Measurements from ENCODE around the gene FKBP2. TPM values are rescaled to one million over a fixed set of nuclear protein-coding genes. Genes with fewer than 3 reads are reported as not detected.

The FKBP2 gene
- total and polyA plus RNA-seq, 8 donors: 37.8 to 344 (median 53.3) TPM

DNA sequence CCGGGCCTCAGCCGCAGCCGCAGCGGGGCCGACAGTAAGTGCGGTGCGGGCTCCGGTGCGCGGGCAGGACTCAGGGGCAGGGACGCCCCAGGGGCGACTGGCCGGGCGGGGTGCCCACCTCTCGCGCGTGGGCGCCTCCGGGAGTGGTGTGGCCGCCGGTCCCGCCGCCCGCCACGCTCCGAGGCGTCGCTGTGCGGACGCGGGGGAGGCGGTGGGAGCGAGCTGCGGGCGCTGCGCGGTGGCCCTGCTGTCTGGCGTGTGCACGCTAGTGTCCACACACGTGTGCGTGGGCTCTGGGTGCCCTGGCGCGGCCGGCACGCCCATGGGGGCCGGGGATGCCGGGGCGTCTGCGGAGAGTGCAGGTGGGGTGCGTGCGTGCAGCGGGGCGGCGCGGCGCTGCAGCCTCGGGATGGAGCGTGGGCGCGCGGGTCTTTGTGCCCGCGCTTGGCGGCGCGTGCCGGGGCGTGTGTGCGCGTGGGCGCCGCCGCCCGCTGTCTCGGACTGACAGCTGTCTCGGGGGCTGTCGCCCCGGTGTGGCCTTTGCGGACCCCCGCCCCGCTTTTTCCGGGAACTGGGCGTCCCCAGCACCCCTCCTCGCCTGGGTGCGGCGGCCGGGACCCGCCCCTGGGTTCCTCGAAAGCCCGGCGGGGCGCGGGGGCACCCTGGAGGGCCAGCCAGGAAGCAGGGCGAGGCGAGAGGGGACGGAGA, 51.0 kb downstream of the FKBP2 start:
- ATAC-seq (peak in 1 of 4 donors; percentile 38), DNase-seq (peak in 1 of 6 donors; percentile 71), FAIRE-seq (no peak)
- H3K9me3 ChIP-seq: no peaks in the 10 kb centered on the region
- H3K27ac ChIP-seq: no peak overlapping the region
- peaks cover 0 to 11% (median 8%) of the 10 kb centered on the region in 3 donors for H3K4me1 ChIP-seq
- H3K27me3 ChIP-seq: peaks cover 0 to 7% (median 2%) of the 10 kb centered on the region in 4 donors
- intact Hi-C loops (cut with DNase I): loop anchor here in 2 of 3 donors (5.0 to 10.0 kb wide), 3 partner anchors 85 to 297 kb away; partner anchors contain the start of gene FERMT3 (in 2 of the 2)
- H3K4me3 ChIP-seq: peak overlapping the region in 2 of 4 donors; percentile 18 to 44
- TF ChIP-seq, protein P1, sequence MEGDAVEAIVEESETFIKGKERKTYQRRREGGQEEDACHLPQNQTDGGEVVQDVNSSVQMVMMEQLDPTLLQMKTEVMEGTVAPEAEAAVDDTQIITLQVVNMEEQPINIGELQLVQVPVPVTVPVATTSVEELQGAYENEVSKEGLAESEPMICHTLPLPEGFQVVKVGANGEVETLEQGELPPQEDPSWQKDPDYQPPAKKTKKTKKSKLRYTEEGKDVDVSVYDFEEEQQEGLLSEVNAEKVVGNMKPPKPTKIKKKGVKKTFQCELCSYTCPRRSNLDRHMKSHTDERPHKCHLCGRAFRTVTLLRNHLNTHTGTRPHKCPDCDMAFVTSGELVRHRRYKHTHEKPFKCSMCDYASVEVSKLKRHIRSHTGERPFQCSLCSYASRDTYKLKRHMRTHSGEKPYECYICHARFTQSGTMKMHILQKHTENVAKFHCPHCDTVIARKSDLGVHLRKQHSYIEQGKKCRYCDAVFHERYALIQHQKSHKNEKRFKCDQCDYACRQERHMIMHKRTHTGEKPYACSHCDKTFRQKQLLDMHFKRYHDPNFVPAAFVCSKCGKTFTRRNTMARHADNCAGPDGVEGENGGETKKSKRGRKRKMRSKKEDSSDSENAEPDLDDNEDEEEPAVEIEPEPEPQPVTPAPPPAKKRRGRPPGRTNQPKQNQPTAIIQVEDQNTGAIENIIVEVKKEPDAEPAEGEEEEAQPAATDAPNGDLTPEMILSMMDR (IDR thresholded peaks at IDR 0.05): no peak
- H3K36me3 ChIP-seq: no peaks in the 10 kb centered on the region
- WGBS, 2 donors: 1% methylated on average over 39 to 96 of the region's 96 CpGs

DNA sequence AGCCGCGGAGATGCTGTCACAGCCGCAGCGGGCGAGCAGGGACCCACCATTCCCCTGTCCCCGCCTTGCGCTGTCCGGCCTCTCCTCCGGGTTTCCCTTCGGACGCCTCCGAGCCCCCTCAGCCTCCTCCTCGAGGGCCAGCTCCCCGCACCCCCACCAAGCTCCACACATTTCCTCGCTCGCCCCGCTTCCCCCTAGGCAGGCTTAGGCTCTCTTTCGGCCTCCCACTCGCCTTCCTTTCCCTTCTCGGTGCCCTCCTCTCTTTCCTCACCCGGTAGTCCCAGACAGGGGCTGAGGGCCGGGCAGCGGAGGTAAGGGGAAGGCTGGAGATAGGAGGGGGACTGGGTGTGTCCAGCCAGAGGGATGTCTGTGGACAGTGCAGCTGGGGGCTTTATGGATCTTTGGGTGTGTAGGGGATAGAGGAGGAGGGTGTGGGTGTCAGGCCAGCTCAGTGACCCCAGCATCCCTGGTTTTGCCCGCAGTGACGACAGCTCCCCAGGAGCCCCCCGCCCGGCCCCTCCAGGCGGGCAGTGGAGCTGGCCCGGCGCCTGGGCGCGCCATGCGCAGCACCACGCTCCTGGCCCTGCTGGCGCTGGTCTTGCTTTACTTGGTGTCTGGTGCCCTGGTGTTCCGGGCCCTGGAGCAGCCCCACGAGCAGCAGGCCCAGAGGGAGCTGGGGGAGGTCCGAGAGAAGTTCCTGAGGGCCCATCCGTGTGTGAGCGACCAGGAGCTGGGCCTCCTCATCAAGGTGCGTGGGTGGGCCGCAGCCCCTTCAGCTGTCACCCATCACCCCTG, 51.8 kb downstream of the FKBP2 start:
- 47 to 57% methylated on average over 25 to 42 of the region's 42 CpGs for WGBS, 2 donors
- H3K27ac ChIP-seq: no peak overlapping the region
- intact Hi-C loops (cut with DNase I): loop anchor here in 2 of 3 donors (5.0 to 10.0 kb wide), 3 partner anchors 85 to 298 kb away; partner anchors contain the start of gene FERMT3 (in 2 of the 2)
- no peak for ATAC-seq
- H3K36me3 ChIP-seq: no peaks in the 10 kb centered on the region
- TF ChIP-seq, protein P1 (IDR thresholded peaks at IDR 0.05): no peak
- peak in 1 of 6 donors; percentile 80 for DNase-seq
- H3K9me3 ChIP-seq: no peaks in the 10 kb centered on the region
- peaks cover 0 to 10% (median 5%) of the 10 kb centered on the region in 4 donors for H3K27me3 ChIP-seq
- peak overlapping the region in 2 of 4 donors; percentile 18 to 44 for H3K4me3 ChIP-seq
- H3K4me1 ChIP-seq: peaks cover 0 to 11% (median 8%) of the 10 kb centered on the region in 3 donors
- no peak for FAIRE-seq

Other genes starting within 250 kb of the FKBP2 start
- under 1 TPM; 0.04 to 0.31 (median 0.15) TPM for gene FLRT1, start 205.2 kb upstream of the FKBP2 start, total RNA-seq
- under 1 TPM; 0.27 to 0.87 TPM for gene FLRT1, start 205.2 kb upstream of the FKBP2 start, polyA plus RNA-seq
- gene MACROD1, start 75.0 kb upstream of the FKBP2 start, total RNA-seq: 10 to 100 TPM; 26.0 to 37.8 (median 30.3) TPM
- 100 to 1,000 TPM in 1 of 2 donors, 10 to 100 TPM in 1; 85.1 to 126 TPM for gene MACROD1, start 75.0 kb upstream of the FKBP2 start, polyA plus RNA-seq
- gene STIP1, start 54.9 kb upstream of the FKBP2 start, total RNA-seq: 10 to 100 TPM; 23.7 to 73.0 (median 39.3) TPM
- 10 to 100 TPM; 34.2 to 37.6 TPM for gene STIP1, start 54.9 kb upstream of the FKBP2 start, polyA plus RNA-seq
- 10 to 100 TPM in 2 of 6 donors, 1 to 10 TPM in 4; 1.9 to 16.3 (median 6.3) TPM for gene FERMT3, start 34.4 kb upstream of the FKBP2 start, total RNA-seq
- 10 to 100 TPM in 1 of 2 donors, 1 to 10 TPM in 1; 9.7 to 12.6 TPM for gene FERMT3, start 34.4 kb upstream of the FKBP2 start, polyA plus RNA-seq
- 10 to 100 TPM; 18.6 to 33.1 (median 25.8) TPM for gene TRPT1, start 14.9 kb upstream of the FKBP2 start, total RNA-seq
- 10 to 100 TPM; 74.6 to 78.7 TPM for gene TRPT1, start 14.9 kb upstream of the FKBP2 start, polyA plus RNA-seq
- 10 to 100 TPM; 32.6 to 46.0 (median 38.4) TPM for gene NUDT22, start 14.8 kb upstream of the FKBP2 start, total RNA-seq
- gene NUDT22, start 14.8 kb upstream of the FKBP2 start, polyA plus RNA-seq: 100 to 1,000 TPM in 1 of 2 donors, 10 to 100 TPM in 1; 69.7 to 115 TPM
- gene DNAJC4, start 10.5 kb upstream of the FKBP2 start, total RNA-seq: 10 to 100 TPM; 28.1 to 39.1 (median 33.0) TPM
- 100 to 1,000 TPM in 1 of 2 donors, 10 to 100 TPM in 1; 92.9 to 125 TPM for gene DNAJC4, start 10.5 kb upstream of the FKBP2 start, polyA plus RNA-seq
- gene VEGFB, start 6.5 kb upstream of the FKBP2 start, total RNA-seq: 10 to 100 TPM; 54.1 to 87.1 (median 62.2) TPM
- gene VEGFB, start 6.5 kb upstream of the FKBP2 start, polyA plus RNA-seq: 100 to 1,000 TPM in 1 of 2 donors, 10 to 100 TPM in 1; 61.2 to 115 TPM
- gene PPP1R14B, start 5.8 kb downstream of the FKBP2 start, total RNA-seq: 100 to 1,000 TPM; 106 to 177 (median 119) TPM
- 100 to 1,000 TPM in 1 of 2 donors, 10 to 100 TPM in 1; 81.6 to 180 TPM for gene PPP1R14B, start 5.8 kb downstream of the FKBP2 start, polyA plus RNA-seq
- 10 to 100 TPM in 1 of 6 donors, 1 to 10 TPM in 5; 5.7 to 13.1 (median 6.9) TPM for gene PLCB3, start 10.4 kb downstream of the FKBP2 start, total RNA-seq
- gene PLCB3, start 10.4 kb downstream of the FKBP2 start, polyA plus RNA-seq: 10 to 100 TPM in 1 of 2 donors, 1 to 10 TPM in 1; 6.5 to 11.8 TPM
- 10 to 100 TPM; 21.5 to 28.2 (median 23.6) TPM for gene BAD, start 43.6 kb downstream of the FKBP2 start, total RNA-seq
- gene BAD, start 43.6 kb downstream of the FKBP2 start, polyA plus RNA-seq: 10 to 100 TPM; 48.6 to 66.3 TPM
- 10 to 100 TPM in 4 of 6 donors, 1 to 10 TPM in 2; 7.1 to 27.9 (median 11.1) TPM for gene GPR137, start 44.8 kb downstream of the FKBP2 start, total RNA-seq
- 10 to 100 TPM; 18.5 to 19.3 TPM for gene GPR137, start 44.8 kb downstream of the FKBP2 start, polyA plus RNA-seq
- gene KCNK4, start 50.2 kb downstream of the FKBP2 start, total RNA-seq: not detected
- gene KCNK4, start 50.2 kb downstream of the FKBP2 start, polyA plus RNA-seq: not detected
- under 1 TPM in 1 of 6 donors, not detected in 5; 0.51 TPM for gene CATSPERZ, start 59.3 kb downstream of the FKBP2 start, total RNA-seq
- 1 to 10 TPM in 1 of 2 donors, under 1 TPM in 1; 0.27 to 1.5 TPM for gene CATSPERZ, start 59.3 kb downstream of the FKBP2 start, polyA plus RNA-seq
- 10 to 100 TPM; 28.0 to 50.7 (median 37.9) TPM for gene ESRRA, start 64.4 kb downstream of the FKBP2 start, total RNA-seq
- 10 to 100 TPM; 61.0 to 62.3 TPM for gene ESRRA, start 64.4 kb downstream of the FKBP2 start, polyA plus RNA-seq
- gene TRMT112, start 76.5 kb downstream of the FKBP2 start, total RNA-seq: 10 to 100 TPM; 53.3 to 85.0 (median 65.6) TPM
- gene TRMT112, start 76.5 kb downstream of the FKBP2 start, polyA plus RNA-seq: 100 to 1,000 TPM; 150 to 157 TPM
- gene PRDX5, start 77.0 kb downstream of the FKBP2 start, total RNA-seq: 100 to 1,000 TPM in 1 of 6 donors, 10 to 100 TPM in 5; 59.0 to 102 (median 80.6) TPM
- 100 to 1,000 TPM; 204 to 245 TPM for gene PRDX5, start 77.0 kb downstream of the FKBP2 start, polyA plus RNA-seq
- 10 to 100 TPM in 1 of 6 donors, 1 to 10 TPM in 5; 3.0 to 11.2 (median 4.7) TPM for gene CCDC88B, start 99.1 kb downstream of the FKBP2 start, total RNA-seq
- 10 to 100 TPM; 31.0 to 50.0 TPM for gene CCDC88B, start 99.1 kb downstream of the FKBP2 start, polyA plus RNA-seq
- gene RPS6KA4, start 118.1 kb downstream of the FKBP2 start, total RNA-seq: 10 to 100 TPM in 2 of 6 donors, 1 to 10 TPM in 4; 7.4 to 16.3 (median 9.0) TPM
- gene RPS6KA4, start 118.1 kb downstream of the FKBP2 start, polyA plus RNA-seq: 10 to 100 TPM; 15.4 to 18.8 TPM

Measured in pancreas (tissue), 10 donors.